Mucosa of descending colon (tissue), 3 donors: ENCODE data around the gene DOK6. TPM values are rescaled to one million over a fixed set of nuclear protein-coding genes. Genes with fewer than 3 reads are reported as not detected.

Experiments
- ATAC-seq: fragments of 200-7000 bp; cut with Tn5 transposase; one replicate; pipeline ENCODE4 v1.9.1; 2020; ENCODE audit warnings: mild to moderate bottlenecking, moderate library complexity
- DNase-seq, 3 donors: peaks; one replicate each; pipeline ENCODE4 v3.0.0-alpha.2; 2020
- H3K36me3 ChIP-seq: fragments of 200-600 bp; one replicate; pipeline ENCODE4 v1.8.0; 2021; ENCODE audit warnings: low read depth, mild to moderate bottlenecking
- H3K4me1 ChIP-seq: fragments of 200-600 bp; one replicate; pipeline ENCODE4 v1.8.0; 2021; ENCODE audit warnings: low read depth, mild to moderate bottlenecking
- H3K4me3 ChIP-seq: fragments of 200-600 bp; one replicate; pipeline ENCODE4 v1.8.0; 2021; ENCODE audit warnings: mild to moderate bottlenecking
- H3K9me3 ChIP-seq: fragments of 200-600 bp; one replicate; pipeline ENCODE4 v1.8.0; 2021; ENCODE audit warnings: mild to moderate bottlenecking
- intact Hi-C, 2 donors: fragments of 100-400 bp; cut with DNase I in 1 of 2; cut with micrococcal nuclease in 1 of 2; formaldehyde crosslinking; loops; one replicate each; pipeline versions ENCODE4 v1.11.0 to v1.11.1; 2022; cut with DNase I, micrococcal nuclease
- total RNA-seq, 3 donors: library from RNA; stranded (reverse); fragmentation: NEBNext Ultra II Directional in 2 of 3; extraction: Animal tissue kit (Norgen Biotek cat#: 25700) in 2 of 3; gene quantifications; one replicate each; pipeline versions ENCODE4 v1.2.1 to v1.2.4, GENCODE V29; 2021 to 2023
- TF ChIP-seq, protein P1 (sequence below): fragments of 200-600 bp; IDR thresholded peaks from one replicate; pipeline ENCODE4 v1.8.0; 2022; ENCODE audit warnings: antibody characterized with exemption, mild to moderate bottlenecking
- donor health status: DM: no; HTN: no; CAD: no; lungs with moderate emphysema.
- donor health status: DM: no; HTN: no; CAD: no.
- donor health status: DM: no; HTN: yes; CAD: no.

The DOK6 gene
- total RNA-seq, 3 donors from 2014 or later, result 0.12 to 2.2 (median 0.72) TPM

GRCh38 chr18:69895066-69896047 is 494.7 kb downstream of the DOK6 start:
- intact Hi-C loops, result no loop called here
- no peak for DNase-seq
- H3K9me3 ChIP-seq, result no peaks in the 10 kb centered on the region
- no peaks in the 10 kb centered on the region for H3K36me3 ChIP-seq
- H3K4me1 ChIP-seq, result no peaks in the 10 kb centered on the region
- ATAC-seq, result no peak
- TF ChIP-seq, protein P1, sequence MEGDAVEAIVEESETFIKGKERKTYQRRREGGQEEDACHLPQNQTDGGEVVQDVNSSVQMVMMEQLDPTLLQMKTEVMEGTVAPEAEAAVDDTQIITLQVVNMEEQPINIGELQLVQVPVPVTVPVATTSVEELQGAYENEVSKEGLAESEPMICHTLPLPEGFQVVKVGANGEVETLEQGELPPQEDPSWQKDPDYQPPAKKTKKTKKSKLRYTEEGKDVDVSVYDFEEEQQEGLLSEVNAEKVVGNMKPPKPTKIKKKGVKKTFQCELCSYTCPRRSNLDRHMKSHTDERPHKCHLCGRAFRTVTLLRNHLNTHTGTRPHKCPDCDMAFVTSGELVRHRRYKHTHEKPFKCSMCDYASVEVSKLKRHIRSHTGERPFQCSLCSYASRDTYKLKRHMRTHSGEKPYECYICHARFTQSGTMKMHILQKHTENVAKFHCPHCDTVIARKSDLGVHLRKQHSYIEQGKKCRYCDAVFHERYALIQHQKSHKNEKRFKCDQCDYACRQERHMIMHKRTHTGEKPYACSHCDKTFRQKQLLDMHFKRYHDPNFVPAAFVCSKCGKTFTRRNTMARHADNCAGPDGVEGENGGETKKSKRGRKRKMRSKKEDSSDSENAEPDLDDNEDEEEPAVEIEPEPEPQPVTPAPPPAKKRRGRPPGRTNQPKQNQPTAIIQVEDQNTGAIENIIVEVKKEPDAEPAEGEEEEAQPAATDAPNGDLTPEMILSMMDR, result no peak
- no peak overlapping the region for H3K4me3 ChIP-seq

- Histone ChIP-seq H3K4me3 (no peak overlapping the region), H3K9me3 (no peaks in the 10 kb centered on the region), H3K4me1 (no peaks in the 10 kb centered on the region), H3K36me3 (no peaks in the 10 kb centered on the region)
- TF ChIP-seq, protein P1, result no peak
- peak in 1 of 3 donors; percentile 14 for DNase-seq
- peak; percentile 44 for ATAC-seq
- intact Hi-C loops, result no loop called here
Measured at GRCh38 chr18:69897397-69898108, 496.9 kb downstream of the DOK6 start.

- DNase-seq, result peak in 1 of 3 donors; percentile 12
- H3K4me3 ChIP-seq, result no peak overlapping the region
- no peaks in the 10 kb centered on the region for H3K4me1 ChIP-seq
- no peaks in the 10 kb centered on the region for H3K36me3 ChIP-seq
- intact Hi-C loops, result no loop called here
- H3K9me3 ChIP-seq, result no peaks in the 10 kb centered on the region
- peak; percentile 38 for ATAC-seq
- TF ChIP-seq, protein P1, result no peak
Measured at GRCh38 chr18:69898241-69898861, 497.7 kb downstream of the DOK6 start.
